Lung (tissue), 12 donors: ENCODE results near the gene NRP2. TPM values are rescaled to one million over a fixed set of nuclear protein-coding genes. Genes with fewer than 3 reads are reported as not detected.

ENCODE experiments used
- ATAC-seq: fragments of 200-7000 bp; cut with Tn5 transposase; one replicate; pipeline ENCODE4 v1.9.1; 2020; ENCODE audit warnings: moderate number of reproducible peaks; ENCODE audit not compliant: insufficient read depth, low FRiP score
- DNase-seq, 3 donors: peaks; one replicate each; pipeline ENCODE4 v3.0.0-alpha.2; 2013 to 2017
- H3K27ac ChIP-seq, 2 donors: one replicate each; pipeline ENCODE4 v1.5.1; 2013; ENCODE audit warnings: mild to moderate bottlenecking in 2 of 2, moderate library complexity in 2 of 2, control low read depth in 1 of 2, inconsistent platforms in 1 of 2, low read depth in 1 of 2, low read length in 1 of 2
- H3K27me3 ChIP-seq, 3 donors: one replicate each; pipeline ENCODE4 v1.5.1; 2013; ENCODE audit warnings: low read length in 2 of 3; ENCODE audit not compliant: control insufficient read depth in 3 of 3, insufficient read depth in 3 of 3
- H3K36me3 ChIP-seq, 4 donors: one replicate each; pipeline ENCODE4 v1.5.1; 2013; ENCODE audit warnings: low read length in 4 of 4, mild to moderate bottlenecking in 1 of 4, moderate library complexity in 1 of 4; ENCODE audit not compliant: control insufficient read depth in 4 of 4, insufficient read depth in 4 of 4
- H3K4me1 ChIP-seq, 5 donors: one replicate each; pipeline ENCODE4 v1.5.1; 2013; ENCODE audit warnings: low read length in 5 of 5, mild to moderate bottlenecking in 2 of 5, moderate library complexity in 1 of 5; ENCODE audit not compliant: control insufficient read depth in 5 of 5, insufficient read depth in 5 of 5
- H3K4me3 ChIP-seq: one replicate; pipeline ENCODE4 v1.5.1; 2013; ENCODE audit warnings: mild to moderate bottlenecking, control low read depth, moderate library complexity
- H3K9ac ChIP-seq, 2 donors: one replicate each; pipeline ENCODE4 v1.5.1; 2013; ENCODE audit warnings: low read length in 2 of 2, control low read depth in 1 of 2; ENCODE audit not compliant: insufficient read depth in 1 of 2
- H3K9me3 ChIP-seq, 4 donors: one replicate each; pipeline ENCODE4 v1.5.1; 2013; ENCODE audit warnings: low read length in 3 of 4, mild to moderate bottlenecking in 1 of 4, moderate library complexity in 1 of 4; ENCODE audit not compliant: control insufficient read depth in 4 of 4, insufficient read depth in 3 of 4
- WGBS, 2 donors: extraction: QIAGEN DNeasy Blood & Tissue Kit; methylation state at CpG; one replicate each; pipeline ENCODE4 v1.1.7; 2013; 5-methylcytosine and 5-hydroxymethylcytosine counted together
- polyA plus RNA-seq, 2 donors: library from polyadenylated mRNA; stranded (reverse); fragments of 200-250 nt; gene quantifications; one replicate each; pipeline ENCODE4 v1.2.1, GENCODE V29; 2013
- total RNA-seq, 2 donors: library from RNA; depleted of rRNA in 1 of 2; stranded (reverse); fragments of >200 nt in 1 of 2; gene quantifications; one replicate each; pipeline ENCODE4 v1.2.1, GENCODE V29; 2014 to 2021
- TF ChIP-seq, protein P1 (sequence below): IDR thresholded peaks from 2 replicates; pipeline ENCODE4 v1.5.1; 2012; ENCODE audit warnings: mild to moderate bottlenecking; ENCODE audit errors: control extremely low read depth, extremely low read depth
- donor health status: control.
- donor health status: control.
- donor health status: Bipolar disorder and iron deficiency.
- donor health status: healthy.
- donor health status: DM: yes; HTN: yes; CAD: no.

The NRP2 gene
- total and polyA plus RNA-seq, 4 donors, result 20.4 to 125 (median 63.2) TPM

GRCh38 chr2:205640716-205641115 lies 41.6 kb upstream of the NRP2 start:
- Histone ChIP-seq H3K9me3 (no peaks in the 10 kb centered on the region), H3K27me3 (peaks cover 0 to 2% (median 0%) of the 10 kb centered on the region in 3 donors), H3K36me3 (no peaks in the 10 kb centered on the region), H3K4me1 (peaks cover 0 to 12% (median 6%) of the 10 kb centered on the region in 5 donors), H3K27ac (no peak overlapping the region), H3K9ac (no peak overlapping the region), H3K4me3 (no peak overlapping the region)
- 56 to 60% methylated on average over 4 of the region's 4 CpGs for WGBS, 2 donors
- TF ChIP-seq, protein P1, sequence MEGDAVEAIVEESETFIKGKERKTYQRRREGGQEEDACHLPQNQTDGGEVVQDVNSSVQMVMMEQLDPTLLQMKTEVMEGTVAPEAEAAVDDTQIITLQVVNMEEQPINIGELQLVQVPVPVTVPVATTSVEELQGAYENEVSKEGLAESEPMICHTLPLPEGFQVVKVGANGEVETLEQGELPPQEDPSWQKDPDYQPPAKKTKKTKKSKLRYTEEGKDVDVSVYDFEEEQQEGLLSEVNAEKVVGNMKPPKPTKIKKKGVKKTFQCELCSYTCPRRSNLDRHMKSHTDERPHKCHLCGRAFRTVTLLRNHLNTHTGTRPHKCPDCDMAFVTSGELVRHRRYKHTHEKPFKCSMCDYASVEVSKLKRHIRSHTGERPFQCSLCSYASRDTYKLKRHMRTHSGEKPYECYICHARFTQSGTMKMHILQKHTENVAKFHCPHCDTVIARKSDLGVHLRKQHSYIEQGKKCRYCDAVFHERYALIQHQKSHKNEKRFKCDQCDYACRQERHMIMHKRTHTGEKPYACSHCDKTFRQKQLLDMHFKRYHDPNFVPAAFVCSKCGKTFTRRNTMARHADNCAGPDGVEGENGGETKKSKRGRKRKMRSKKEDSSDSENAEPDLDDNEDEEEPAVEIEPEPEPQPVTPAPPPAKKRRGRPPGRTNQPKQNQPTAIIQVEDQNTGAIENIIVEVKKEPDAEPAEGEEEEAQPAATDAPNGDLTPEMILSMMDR, result no peak
- DNase-seq (no peak), ATAC-seq (no peak)

DNA sequence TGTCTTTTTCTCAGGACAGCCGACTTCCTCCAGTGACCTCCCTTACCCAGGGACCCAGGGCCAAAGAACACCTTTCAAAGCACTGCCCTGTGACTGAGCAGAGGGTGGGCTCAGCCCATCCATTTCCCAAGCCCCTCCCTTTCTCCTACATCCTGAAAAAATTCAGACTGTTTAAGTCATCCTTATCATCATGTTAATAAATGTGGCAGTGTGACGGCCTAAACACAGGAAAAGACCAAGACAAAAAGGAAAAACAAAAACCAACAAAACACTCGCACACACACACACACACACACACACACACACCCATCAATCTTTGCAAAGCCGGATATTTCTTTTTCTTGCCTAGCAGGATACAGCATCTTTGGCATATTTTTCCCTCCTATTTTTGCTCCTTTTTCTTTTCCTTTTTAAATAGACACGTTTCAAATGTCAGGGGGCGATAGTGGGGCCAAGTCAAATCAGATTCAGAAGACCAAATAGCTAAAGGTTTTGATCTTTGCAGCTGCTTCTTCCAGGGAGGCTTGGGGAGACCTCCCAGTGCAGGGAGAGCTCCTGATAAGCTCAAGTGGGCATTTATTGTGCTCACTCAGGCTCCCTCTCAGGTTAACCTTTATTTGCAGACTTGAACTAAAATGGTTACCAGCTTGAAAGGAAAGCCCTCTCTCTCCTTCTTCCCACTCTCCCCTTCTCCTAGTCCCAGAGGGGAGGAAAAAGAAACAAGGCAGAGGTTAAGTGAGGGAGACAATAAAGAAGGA lies 39.5 kb upstream of the NRP2 start:
- H3K9ac ChIP-seq, result no peak overlapping the region
- TF ChIP-seq, protein P1, result no peak
- peak; percentile 18 to 61 (median 50) for DNase-seq
- no peaks in the 10 kb centered on the region for H3K9me3 ChIP-seq
- WGBS, 2 donors, result 37 to 51% methylated on average over 6 of the region's 6 CpGs
- no peaks in the 10 kb centered on the region for H3K27me3 ChIP-seq
- no peak overlapping the region for H3K27ac ChIP-seq
- peaks cover 0 to 8% (median 4%) of the 10 kb centered on the region in 5 donors for H3K4me1 ChIP-seq
- no peaks in the 10 kb centered on the region for H3K36me3 ChIP-seq
- ATAC-seq, result no peak
- no peak overlapping the region for H3K4me3 ChIP-seq

GRCh38 chr2:205643391-205643885 lies 38.9 kb upstream of the NRP2 start:
- H3K27me3 ChIP-seq, result no peaks in the 10 kb centered on the region
- TF ChIP-seq, protein P1, result no peak
- no peak for DNase-seq
- H3K4me1 ChIP-seq, result peaks cover 0 to 8% (median 4%) of the 10 kb centered on the region in 5 donors
- H3K9me3 ChIP-seq, result no peaks in the 10 kb centered on the region
- ATAC-seq, result no peak
- H3K27ac ChIP-seq, result no peak overlapping the region
- no peak overlapping the region for H3K4me3 ChIP-seq
- no peaks in the 10 kb centered on the region for H3K36me3 ChIP-seq
- 53 to 67% methylated on average over 10 of the region's 10 CpGs for WGBS, 2 donors
- H3K9ac ChIP-seq, result no peak overlapping the region
